HL-60 (cell line): Measurements from ENCODE around the gene TBC1D16.

Source experiments
- DNase-seq, 2 experiments: peaks; one replicate each; pipeline ENCODE4 v3.0.0-alpha.2; 2010 to 2020; ENCODE audit warnings: low read depth in 1 of 2, low spot score in 1 of 2
- H3K27ac ChIP-seq: fragments of 250-450 bp; sonication (Bioruptor Pico); replicated peaks from 2 replicates; pipeline ENCODE4 v1.5.1; 2020; ENCODE audit warnings: mild to moderate bottlenecking, moderate library complexity
- H3K27me3 ChIP-seq: fragments of 250-450 bp; sonication (Bioruptor Pico); 2 replicates; pipeline ENCODE4 v1.5.1; 2021; ENCODE audit warnings: mild to moderate bottlenecking, moderate library complexity; ENCODE audit not compliant: insufficient read depth, poor library complexity, severe bottlenecking
- H3K4me3 ChIP-seq: replicated peaks from 2 replicates; pipeline ENCODE4 v1.5.1; 2011; ENCODE audit warnings: mild to moderate bottlenecking, control low read depth, low read length; ENCODE audit not compliant: insufficient read depth
- CTCF ChIP-seq: IDR thresholded peaks from one replicate; pipeline ENCODE4 v1.5.1; 2011; ENCODE audit warnings: low read length, control low read depth, inconsistent platforms; ENCODE audit not compliant: insufficient read depth
- GABPA ChIP-seq: IDR thresholded peaks from 2 replicates; pipeline ENCODE4 v1.6.1; 2012; ENCODE audit warnings: low read depth
- POLR2AphosphoS5 ChIP-seq: IDR thresholded peaks from 2 replicates; pipeline ENCODE4 v1.6.1; 2012; ENCODE audit warnings: low read depth
- REST ChIP-seq: IDR thresholded peaks from 2 replicates; pipeline ENCODE4 v1.6.1; 2012; ENCODE audit warnings: low read depth; ENCODE audit not compliant: insufficient replicate concordance
- SPI1 ChIP-seq: IDR thresholded peaks from 2 replicates; pipeline ENCODE4 v1.6.1; 2012; ENCODE audit warnings: low read depth, mild to moderate bottlenecking, borderline replicate concordance

Gene TBC1D16

GRCh38 chr17:79974566-79975497 lies 60.8 kb downstream of the TBC1D16 start:
- H3K27me3 ChIP-seq, result peaks cover 16% of the 10 kb centered on the region
- TF ChIP-seq GABPA (no peak), CTCF (peak; percentile 17), POLR2AphosphoS5 (no peak), SPI1 (no peak), REST (no peak)
- H3K4me3 ChIP-seq, result no peak overlapping the region
- DNase-seq, result peak in 1 of 2 experiments; percentile 29
- H3K27ac ChIP-seq, result no peak overlapping the region

- Histone ChIP-seq H3K4me3 (no peak overlapping the region), H3K27me3 (peaks cover 16% of the 10 kb centered on the region), H3K27ac (no peak overlapping the region)
- TF ChIP-seq GABPA, result no peak
- no peak for DNase-seq
Measured at GRCh38 chr17:79971651-79972050, 64.0 kb downstream of the TBC1D16 start.

- TF ChIP-seq CTCF, result peak; percentile 83
- no peak for TF ChIP-seq POLR2AphosphoS5
- TF ChIP-seq GABPA, result no peak
- Histone ChIP-seq H3K4me3 (no peak overlapping the region), H3K27ac (no peak overlapping the region), H3K27me3 (peaks cover 16% of the 10 kb centered on the region)
- DNase-seq, result peak in 1 of 2 experiments; percentile 67
Measured at GRCh38 chr17:79970576-79971068, 65.0 kb downstream of the TBC1D16 start.

GRCh38 chr17:79969906-79970305 lies 65.8 kb downstream of the TBC1D16 start:
- no peak for TF ChIP-seq REST
- no peak for TF ChIP-seq CTCF
- no peak for TF ChIP-seq SPI1
- no peak for TF ChIP-seq POLR2AphosphoS5
- no peak for TF ChIP-seq GABPA
- Histone ChIP-seq H3K27me3 (peaks cover 16% of the 10 kb centered on the region), H3K27ac (no peak overlapping the region), H3K4me3 (no peak overlapping the region)
- no peak for DNase-seq
